Dermis microvascular lymphatic vessel endothelial cell (primary cell): Measurements from ENCODE around the gene TRIM63. TPM values are rescaled to one million over a fixed set of nuclear protein-coding genes. Genes with fewer than 3 reads are reported as not detected.

Experiments used
- DNase-seq, 2 donors: peaks; one replicate each; pipeline versions ENCODE4 v3.0.0 to v3.0.0-alpha.2; 2010; ENCODE audit warnings: low read depth in 2 of 2
- total RNA-seq: library from RNA; depleted of rRNA; stranded (reverse); fragments of >200 nt; gene quantifications from 2 replicates; pipeline ENCODE4 v1.2.1, GENCODE V29; 2014

TRIM63 gene
- total RNA-seq, 1 donor from 2014 or later = not detected

DNA sequence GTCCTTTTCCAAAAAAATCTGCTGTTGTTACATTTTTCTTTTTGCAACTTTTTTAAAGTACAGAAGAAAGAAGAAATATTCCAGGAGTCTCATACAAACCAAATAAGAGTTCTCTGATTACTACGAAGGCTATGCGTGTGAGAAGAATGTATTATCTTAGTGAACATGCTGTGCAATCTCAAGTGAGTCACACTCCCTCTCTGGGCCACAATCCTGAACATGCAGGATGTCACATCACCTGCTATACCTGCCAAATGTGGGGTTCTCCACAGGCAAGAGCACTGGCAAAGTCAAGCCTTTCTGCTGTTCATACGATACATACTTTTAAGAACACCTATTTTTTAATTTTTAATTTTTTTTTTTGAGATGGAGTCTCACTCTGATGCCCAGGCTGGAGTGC is 21.7 kb upstream of the TRIM63 start:
- DNase-seq = no peak

- DNase-seq = no peak
These were observed 17.4 kb upstream of the TRIM63 start for GRCh38 chr1:26084844-26085243.

DNA sequence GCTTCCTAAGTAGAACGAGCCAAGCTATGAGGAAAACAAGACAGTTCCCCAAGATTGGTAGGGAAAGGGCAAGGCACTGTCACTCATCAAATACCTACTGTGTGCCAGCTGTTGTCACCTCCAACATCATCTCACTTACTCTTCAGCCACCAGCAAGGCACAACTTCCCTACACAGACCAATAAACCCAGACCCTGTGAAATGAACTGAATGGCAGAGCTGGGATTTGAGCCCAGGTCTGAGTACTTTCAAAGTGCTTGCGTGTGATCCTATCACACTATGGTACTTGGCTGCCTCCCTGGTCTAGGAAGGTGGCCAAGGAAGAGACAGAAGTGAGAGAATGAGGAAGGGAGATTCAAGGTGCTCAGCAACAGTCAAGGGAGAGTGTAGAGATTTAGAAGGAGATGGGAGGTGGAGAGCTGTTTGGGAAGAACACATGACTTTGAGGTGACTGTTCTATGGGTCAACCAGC is 16.7 kb upstream of the TRIM63 start:
- DNase-seq = no peak

DNA sequence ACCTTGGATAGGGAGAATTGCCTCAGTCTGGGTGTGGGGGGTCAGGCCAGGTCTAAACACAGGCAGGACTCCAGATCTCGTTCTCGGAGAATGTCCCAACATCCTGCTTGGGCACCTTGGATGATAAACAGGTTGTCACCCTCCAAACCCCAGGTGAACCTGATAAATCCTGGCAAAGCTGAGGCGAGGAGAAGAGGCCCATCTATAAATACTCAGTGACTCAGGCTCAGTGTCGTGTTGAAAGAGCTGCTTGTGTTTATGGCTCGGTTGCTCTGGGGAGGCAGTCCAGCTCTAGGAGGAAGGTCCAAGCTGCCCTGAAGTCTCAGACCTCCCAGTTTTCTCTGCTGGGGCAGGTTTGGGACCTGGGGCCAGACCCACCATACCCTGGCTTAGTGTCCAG is 15.8 kb upstream of the TRIM63 start:
- no peak for DNase-seq

GRCh38 chr1:26082020-26082350 is 14.6 kb upstream of the TRIM63 start:
- DNase-seq = no peak

DNA sequence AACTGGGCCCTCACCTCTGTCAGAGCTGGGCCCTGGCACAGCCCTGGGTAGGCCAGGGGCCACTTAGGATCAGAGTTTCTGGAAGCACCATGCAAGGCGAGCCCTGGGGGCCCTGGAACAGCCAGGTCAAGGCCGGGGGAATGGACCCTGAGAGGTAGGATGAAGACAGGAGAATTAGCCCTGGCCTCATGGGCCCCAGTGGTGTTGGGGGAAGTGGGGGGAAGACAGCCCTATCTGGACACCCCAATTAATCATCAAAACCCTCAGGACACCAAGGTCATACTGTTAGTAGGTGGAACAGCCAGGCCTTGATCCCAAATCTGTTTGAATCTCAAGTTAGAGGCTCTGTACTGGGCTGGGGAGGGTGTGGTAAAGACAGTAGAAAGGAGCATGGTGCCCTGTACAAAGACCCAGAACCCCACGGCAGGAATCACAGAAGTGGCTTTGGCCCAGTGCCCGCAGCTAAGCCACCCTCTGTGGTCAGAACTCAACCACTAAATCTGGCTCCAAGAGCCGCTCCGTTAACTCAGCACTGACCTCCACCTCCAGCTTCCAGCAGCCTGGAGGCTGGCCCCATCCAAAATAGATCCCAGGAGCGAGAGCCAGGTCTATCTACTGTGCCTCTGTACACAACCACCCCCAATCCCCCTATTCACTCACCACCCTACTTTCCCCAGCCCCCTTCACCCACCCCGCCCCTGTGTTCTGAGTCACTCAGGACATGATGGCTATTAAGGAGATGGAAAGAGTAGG is 14.0 kb upstream of the TRIM63 start:
- no peak for DNase-seq

DNA sequence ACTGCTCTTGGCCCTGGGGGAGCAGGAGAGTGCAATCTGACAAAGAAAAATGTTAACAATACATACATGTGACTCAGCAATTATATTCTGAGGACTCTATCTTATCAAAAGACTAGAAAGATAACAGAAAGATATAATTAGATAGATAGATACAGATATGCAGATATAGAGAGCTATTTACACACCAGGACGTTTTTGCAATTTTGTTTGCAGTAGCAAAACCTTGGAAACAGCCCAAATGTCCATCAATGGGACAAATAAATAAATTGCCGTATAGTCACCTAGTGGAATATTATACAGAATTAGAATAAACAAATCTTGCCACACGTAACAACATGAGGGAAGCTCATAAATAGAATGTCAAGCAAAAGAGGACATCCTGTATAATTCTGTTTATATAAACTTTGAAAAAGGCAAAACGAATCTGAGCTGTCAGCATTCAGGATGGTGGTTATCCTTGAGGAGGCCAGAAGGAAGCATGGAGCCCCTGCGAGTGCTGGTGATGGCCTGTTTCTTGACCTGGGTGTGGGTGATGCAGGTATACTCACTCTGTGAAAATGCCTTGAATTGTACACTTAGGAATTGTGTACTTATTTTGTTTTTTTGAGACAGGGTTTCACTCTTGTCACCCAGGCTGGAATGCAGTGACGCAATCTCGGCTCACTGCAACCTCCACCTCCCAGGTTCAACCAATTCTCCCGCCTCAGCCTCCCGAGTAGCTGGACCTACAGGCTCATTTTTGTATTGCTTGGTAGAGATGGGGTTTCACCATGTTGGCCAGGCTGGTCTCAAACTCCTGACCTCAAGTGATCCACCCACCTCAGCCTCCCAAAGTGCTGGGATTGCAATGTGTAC is 12.8 kb upstream of the TRIM63 start:
- DNase-seq = no peak

DNA sequence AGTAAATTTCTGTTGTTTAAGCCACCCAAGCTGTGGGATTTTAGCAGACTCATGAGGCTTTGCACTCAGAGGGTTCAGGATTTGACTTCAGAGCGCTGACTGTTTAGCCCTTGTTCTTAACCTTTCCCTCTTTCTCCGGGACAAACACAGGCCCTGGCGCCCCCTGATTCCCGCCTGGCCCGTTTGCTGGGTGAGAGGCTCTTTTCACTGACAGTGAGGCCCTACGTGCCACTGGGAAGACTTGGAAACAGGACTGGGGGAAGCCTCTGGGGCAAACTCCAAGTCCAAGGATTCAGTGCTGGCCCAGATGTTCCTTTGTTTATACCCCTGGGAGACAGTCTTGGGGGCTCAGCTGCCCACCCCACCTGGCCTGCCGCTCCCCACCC is 11.7 kb upstream of the TRIM63 start:
- DNase-seq = no peak

- no peak for DNase-seq
These were observed 11.1 kb upstream of the TRIM63 start for GRCh38 chr1:26078286-26079177.

DNA sequence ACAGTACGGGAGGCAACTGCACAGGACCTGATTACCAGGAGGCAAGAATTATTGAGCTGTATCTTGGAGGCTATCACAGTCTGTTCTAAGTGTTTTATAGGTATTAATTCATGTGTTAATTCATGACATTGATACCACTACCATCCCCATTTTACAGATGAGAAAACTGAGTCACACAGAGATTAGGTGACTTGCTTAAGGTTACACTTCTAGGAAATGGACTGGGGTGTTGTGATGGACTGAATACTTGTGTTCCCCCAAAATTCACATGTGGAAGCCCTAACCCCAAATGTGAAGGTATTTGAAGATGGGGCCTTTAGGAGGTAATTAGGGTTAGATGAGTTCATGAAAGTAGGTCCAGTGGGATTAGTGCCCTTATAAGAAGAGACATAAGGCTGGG is 10.1 kb upstream of the TRIM63 start:
- no peak for DNase-seq

GRCh38 chr1:26075421-26076144 is 8.2 kb upstream of the TRIM63 start:
- no peak for DNase-seq

DNA sequence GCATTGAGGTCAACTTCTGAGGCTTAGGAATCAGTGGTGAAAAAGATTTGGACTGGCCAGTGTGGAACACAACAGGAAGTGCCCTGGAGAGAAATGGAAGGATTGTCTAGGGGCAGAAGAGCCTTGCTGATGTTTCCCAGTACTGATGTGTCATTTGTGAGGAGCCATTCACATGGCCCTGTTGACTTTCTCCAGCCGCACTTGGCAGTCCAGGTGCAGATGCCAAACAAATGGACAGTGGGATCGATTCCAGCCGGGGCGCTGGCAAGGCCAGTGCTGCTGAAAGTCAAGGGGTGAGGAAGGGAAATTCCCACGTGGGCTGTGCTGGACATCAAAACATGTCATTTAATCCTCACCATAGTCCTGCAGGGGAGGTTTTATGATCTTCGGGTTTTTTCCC is 4.9 kb upstream of the TRIM63 start:
- DNase-seq = peak in 1 of 2 donors; percentile 38

- DNase-seq = no peak
These were observed 3.5 kb upstream of the TRIM63 start for GRCh38 chr1:26070963-26071342.

DNA sequence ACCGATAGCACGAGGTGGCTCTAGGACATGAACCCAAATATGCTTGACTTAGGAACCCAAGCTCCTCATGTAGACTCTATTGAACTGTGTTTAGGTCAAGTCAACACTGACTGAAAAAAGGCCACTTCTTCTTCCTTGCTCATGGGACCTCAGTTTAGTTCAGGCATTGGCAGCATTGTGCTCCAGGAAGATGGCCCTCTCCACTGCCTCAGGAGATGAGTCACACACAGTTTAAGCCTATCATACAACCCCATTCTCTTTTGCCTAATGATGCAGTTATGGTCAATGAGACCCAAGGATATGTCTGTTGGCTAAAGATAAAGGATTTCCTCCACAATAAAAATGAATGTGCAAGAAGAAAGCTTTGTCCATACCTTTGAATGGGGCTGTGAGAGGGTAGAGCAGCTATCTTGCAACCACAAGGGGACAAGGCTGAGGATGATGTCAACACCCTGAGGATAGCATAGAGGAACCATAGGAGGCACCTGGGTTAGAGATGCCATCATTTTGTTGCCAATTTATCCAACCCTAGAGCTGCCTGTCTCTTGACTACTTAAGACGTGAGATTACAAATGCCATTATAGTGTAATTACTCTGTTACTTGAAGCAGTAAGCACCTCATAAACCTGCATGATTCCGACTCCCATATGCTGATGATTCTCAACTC is 3.0 kb upstream of the TRIM63 start:
- DNase-seq = no peak

DNA sequence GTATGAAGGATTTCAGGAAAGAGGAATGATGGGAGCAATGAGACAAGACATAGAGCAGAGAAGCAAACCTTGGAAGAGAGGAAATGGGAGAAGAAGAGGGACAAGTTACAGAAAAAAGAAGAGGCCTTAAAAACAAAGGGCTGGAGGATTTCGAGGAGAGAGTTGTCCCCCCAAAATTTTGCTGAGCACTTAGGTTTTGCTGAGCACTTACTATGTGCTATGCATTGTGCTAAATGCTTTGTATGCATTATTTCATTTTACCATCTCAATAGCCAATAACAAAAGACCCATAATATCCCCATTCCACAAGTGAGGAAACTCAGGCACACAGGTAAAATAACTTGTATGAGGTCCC is 2.5 kb upstream of the TRIM63 start:
- DNase-seq = no peak

- no peak for DNase-seq
These were observed 573 bp downstream of the TRIM63 start for GRCh38 chr1:26066857-26067256.

DNA sequence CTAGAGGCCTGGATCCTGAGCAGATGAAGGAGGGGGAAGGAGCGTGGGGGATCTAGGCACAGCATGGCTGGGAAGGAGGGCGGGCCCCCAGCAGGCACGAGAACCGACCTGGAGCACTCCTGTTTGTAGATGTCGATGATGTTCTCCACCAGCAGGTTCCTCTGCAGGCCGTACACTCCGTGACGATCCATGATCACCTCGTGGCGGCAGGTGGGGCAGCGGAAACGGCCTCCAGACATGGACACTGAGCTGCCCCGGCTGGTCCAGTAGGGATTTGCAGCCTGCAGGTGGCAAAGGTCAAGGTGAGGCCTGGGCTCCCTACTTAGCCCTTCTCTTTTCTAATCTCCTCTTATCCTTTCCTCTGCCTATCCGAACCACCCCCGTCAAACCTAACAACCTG is 1.3 kb downstream of the TRIM63 start:
- DNase-seq = no peak

GRCh38 chr1:26064553-26064952 is 2.9 kb downstream of the TRIM63 start:
- no peak for DNase-seq

GRCh38 chr1:26060832-26061574 is 6.4 kb downstream of the TRIM63 start:
- no peak for DNase-seq

DNA sequence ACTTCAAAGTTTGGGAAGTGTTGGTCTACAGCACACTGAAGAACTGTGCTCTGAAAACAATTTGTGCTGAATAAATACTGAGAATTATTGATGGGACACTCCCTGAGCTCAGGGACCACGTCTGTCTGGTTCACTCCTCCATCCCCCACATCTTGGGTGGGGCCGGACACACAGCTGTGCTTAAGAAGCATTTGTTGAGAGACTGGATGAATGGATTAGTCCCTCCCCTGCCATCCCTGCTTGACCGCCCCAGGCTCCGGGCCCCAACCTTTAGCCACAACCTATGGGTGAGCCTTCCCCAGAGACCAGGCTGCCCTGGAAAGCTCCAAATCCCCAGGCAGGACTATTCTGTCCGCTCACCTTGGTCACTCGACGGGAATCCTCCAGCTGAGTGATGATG is 7.5 kb downstream of the TRIM63 start:
- no peak for DNase-seq
